Mesodermal cell (in vitro differentiated cells): ENCODE results near the gene AGAP1.

Experiments
- H3K27ac ChIP-seq: 2 replicates; pipeline ENCODE4 v1.7.0; 2013; ENCODE audit warnings: mild to moderate bottlenecking, low read depth, low read length, moderate library complexity; ENCODE audit not compliant: severe bottlenecking
- H3K36me3 ChIP-seq: 2 replicates; pipeline ENCODE4 v1.7.1; 2013; ENCODE audit warnings: mild to moderate bottlenecking, low read length, moderate library complexity; ENCODE audit not compliant: control insufficient read depth, insufficient read depth
- H3K4me1 ChIP-seq: one replicate; pipeline ENCODE4 v1.7.1; 2013; ENCODE audit warnings: mild to moderate bottlenecking, low read length; ENCODE audit not compliant: insufficient read depth, control insufficient read depth, poor library complexity, severe bottlenecking
- H3K4me3 ChIP-seq: 2 replicates; pipeline ENCODE4 v1.7.0; 2013; ENCODE audit warnings: low read length, control low read depth, mild to moderate bottlenecking; ENCODE audit not compliant: insufficient read depth, poor library complexity, severe bottlenecking; ENCODE audit errors: extremely low read depth
- H3K9me3 ChIP-seq: 2 replicates; pipeline ENCODE4 v1.7.1; 2013; ENCODE audit warnings: mild to moderate bottlenecking, low read length, moderate library complexity; ENCODE audit not compliant: control insufficient read depth
- WGBS, 2 experiments: methylation state at CpG; one replicate each; pipeline ENCODE4 v1.1.5; 2013; ENCODE audit warnings: missing lambda C conversion rate in 2 of 2; ENCODE audit not compliant: insufficient coverage in 2 of 2; 5-methylcytosine and 5-hydroxymethylcytosine counted together

The AGAP1 gene

GRCh38 chr2:235733761-235734160 lies 239.9 kb downstream of the AGAP1 start:
- Histone ChIP-seq H3K9me3 (no peaks in the 10 kb centered on the region), H3K27ac (no peak overlapping the region), H3K4me1 (peaks cover 5% of the 10 kb centered on the region), H3K36me3 (peaks cover 3% of the 10 kb centered on the region), H3K4me3 (no peak overlapping the region)
- 100% methylated on average over 1 of the region's 3 CpGs; no CpG with 5 or more reads in 1 of the 2 experiments for WGBS, 2 experiments

GRCh38 chr2:235734168-235734567 lies 240.3 kb downstream of the AGAP1 start:
- WGBS, 2 experiments, result 93% methylated on average over 3 to 6 of the region's 7 CpGs
- peaks cover 3% of the 10 kb centered on the region for H3K36me3 ChIP-seq
- H3K9me3 ChIP-seq, result no peaks in the 10 kb centered on the region
- H3K27ac ChIP-seq, result no peak overlapping the region
- peaks cover 5% of the 10 kb centered on the region for H3K4me1 ChIP-seq
- H3K4me3 ChIP-seq, result no peak overlapping the region

- Histone ChIP-seq H3K27ac (no peak overlapping the region), H3K4me1 (peaks cover 5% of the 10 kb centered on the region), H3K9me3 (no peaks in the 10 kb centered on the region), H3K4me3 (no peak overlapping the region), H3K36me3 (peaks cover 8% of the 10 kb centered on the region)
- WGBS, 2 experiments, result 96 to 98% methylated on average over 17 of the region's 21 CpGs
Observed at GRCh38 chr2:235734688-235735231, 240.9 kb downstream of the AGAP1 start.

GRCh38 chr2:235737396-235737795 lies 243.6 kb downstream of the AGAP1 start:
- H3K36me3 ChIP-seq, result peaks cover 17% of the 10 kb centered on the region
- H3K27ac ChIP-seq, result no peak overlapping the region
- no peak overlapping the region for H3K4me3 ChIP-seq
- 96 to 98% methylated on average over 9 to 10 of the region's 10 CpGs for WGBS, 2 experiments
- H3K9me3 ChIP-seq, result no peaks in the 10 kb centered on the region
- H3K4me1 ChIP-seq, result no peaks in the 10 kb centered on the region

GRCh38 chr2:235737840-235738239 lies 244.0 kb downstream of the AGAP1 start:
- Histone ChIP-seq H3K27ac (no peak overlapping the region), H3K9me3 (no peaks in the 10 kb centered on the region), H3K4me1 (no peaks in the 10 kb centered on the region), H3K4me3 (no peak overlapping the region), H3K36me3 (peaks cover 21% of the 10 kb centered on the region)
- WGBS, 2 experiments, result 93 to 96% methylated on average over 9 to 10 of the region's 10 CpGs

- H3K9me3 ChIP-seq, result no peaks in the 10 kb centered on the region
- WGBS, 2 experiments, result 93 to 96% methylated on average over 19 to 29 of the region's 29 CpGs
- no peak overlapping the region for H3K27ac ChIP-seq
- no peaks in the 10 kb centered on the region for H3K4me1 ChIP-seq
- no peak overlapping the region for H3K4me3 ChIP-seq
- peaks cover 39% of the 10 kb centered on the region for H3K36me3 ChIP-seq
Observed at GRCh38 chr2:235739704-235740415, 246.0 kb downstream of the AGAP1 start.

- no peak overlapping the region for H3K27ac ChIP-seq
- no peaks in the 10 kb centered on the region for H3K9me3 ChIP-seq
- H3K4me1 ChIP-seq, result no peaks in the 10 kb centered on the region
- 66 to 75% methylated on average over 8 of the region's 9 CpGs for WGBS, 2 experiments
- no peak overlapping the region for H3K4me3 ChIP-seq
- peaks cover 36% of the 10 kb centered on the region for H3K36me3 ChIP-seq
Observed at GRCh38 chr2:235740821-235741220, 247.0 kb downstream of the AGAP1 start.

GRCh38 chr2:235744161-235744560 lies 250.3 kb downstream of the AGAP1 start:
- Histone ChIP-seq H3K4me1 (no peaks in the 10 kb centered on the region), H3K9me3 (no peaks in the 10 kb centered on the region), H3K27ac (no peak overlapping the region), H3K36me3 (peaks cover 55% of the 10 kb centered on the region), H3K4me3 (no peak overlapping the region)
- WGBS, 2 experiments, result 95 to 97% methylated on average over 12 of the region's 12 CpGs

GRCh38 chr2:235745597-235745996 lies 251.8 kb downstream of the AGAP1 start:
- 97 to 100% methylated on average over 2 to 5 of the region's 6 CpGs for WGBS, 2 experiments
- H3K9me3 ChIP-seq, result no peaks in the 10 kb centered on the region
- H3K4me3 ChIP-seq, result no peak overlapping the region
- peaks cover 64% of the 10 kb centered on the region for H3K36me3 ChIP-seq
- H3K4me1 ChIP-seq, result no peaks in the 10 kb centered on the region
- no peak overlapping the region for H3K27ac ChIP-seq

- WGBS, 2 experiments, result 48 to 50% methylated on average over 7 to 8 of the region's 12 CpGs
- no peak overlapping the region for H3K27ac ChIP-seq
- H3K36me3 ChIP-seq, result peaks cover 60% of the 10 kb centered on the region
- H3K4me1 ChIP-seq, result no peaks in the 10 kb centered on the region
- no peaks in the 10 kb centered on the region for H3K9me3 ChIP-seq
- no peak overlapping the region for H3K4me3 ChIP-seq
Observed at GRCh38 chr2:235746257-235746934, 252.6 kb downstream of the AGAP1 start.
